ENCODE measurements around the gene NACC2. TPM values are rescaled to one million over a fixed set of nuclear protein-coding genes. Genes with fewer than 3 reads are reported as not detected.

The NACC2 gene
- total and polyA plus RNA-seq, 10 donors, result 2.1 to 34.9 (median 23.7) TPM

- intact Hi-C loops (cut with DNase I; ENCODE audit: low total_unique reads), result no loop called here
- Histone ChIP-seq H3K27me3 (replicated peaks in 1 of 7) (peaks cover 0 to 6% (median 0%) of the 10 kb centered on the region in 7 donors), H3K9me3 (no peaks in the 10 kb centered on the region), H3K4me3 (no peak overlapping the region), H3K36me3 (peaks cover 0 to 33% (median 0%) of the 10 kb centered on the region in 6 donors), H3K4me1 (peaks cover 24 to 99% (median 63%) of the 10 kb centered on the region in 6 donors), H3K27ac (no peak overlapping the region)
- TF ChIP-seq CTCF (IDR thresholded peaks at IDR 0.05 in 8 of 11, conservative IDR thresholded peaks at IDR 0.05 in 3 of 11) (no peak), POLR2A (IDR thresholded peaks at IDR 0.05) (no peak), POLR2AphosphoS5 (IDR thresholded peaks at IDR 0.05) (no peak)
- DNase-seq, result no peak
- 81 to 91% (median 86%) methylated on average over 26 to 34 of the region's 34 CpGs for WGBS, 5 donors
Observed at GRCh38 chr9:136082496-136083361, 12.4 kb downstream of the NACC2 start.

- Histone ChIP-seq H3K36me3 (peaks cover 0 to 33% (median 0%) of the 10 kb centered on the region in 6 donors), H3K4me3 (no peak overlapping the region), H3K27ac (peak overlapping the region in 4 of 8 donors; percentile 20 to 63 (median 42)), H3K9me3 (no peaks in the 10 kb centered on the region), H3K27me3 (replicated peaks in 1 of 7) (no peaks in the 10 kb centered on the region), H3K4me1 (peaks cover 24 to 97% (median 60%) of the 10 kb centered on the region in 6 donors)
- intact Hi-C loops (cut with DNase I; ENCODE audit: low total_unique reads), result no loop called here
- WGBS, 5 donors, result 87 to 96% (median 93%) methylated on average over 6 to 24 of the region's 24 CpGs
- TF ChIP-seq CTCF (IDR thresholded peaks at IDR 0.05 in 8 of 11, conservative IDR thresholded peaks at IDR 0.05 in 3 of 11), result no peak
- TF ChIP-seq POLR2AphosphoS5 (IDR thresholded peaks at IDR 0.05), result peak in 1 of 3 donors; percentile 9
- no peak for TF ChIP-seq POLR2A (IDR thresholded peaks at IDR 0.05)
- no peak for DNase-seq
Observed at GRCh38 chr9:136081826-136082495, 13.1 kb downstream of the NACC2 start.

- TF ChIP-seq POLR2A (IDR thresholded peaks at IDR 0.05) (no peak), POLR2AphosphoS5 (IDR thresholded peaks at IDR 0.05) (no peak), CTCF (IDR thresholded peaks at IDR 0.05 in 8 of 11, conservative IDR thresholded peaks at IDR 0.05 in 3 of 11) (no peak)
- intact Hi-C loops (cut with DNase I; ENCODE audit: low total_unique reads), result no loop called here
- peaks cover 24 to 97% (median 60%) of the 10 kb centered on the region in 6 donors for H3K4me1 ChIP-seq
- peak overlapping the region in 1 of 8 donors; percentile 7 for H3K4me3 ChIP-seq
- peak overlapping the region in 6 of 8 donors; percentile 20 to 63 (median 38) for H3K27ac ChIP-seq
- no peaks in the 10 kb centered on the region for H3K27me3 ChIP-seq (replicated peaks in 1 of 7)
- peaks cover 0 to 33% (median 0%) of the 10 kb centered on the region in 6 donors for H3K36me3 ChIP-seq
- peak; percentile 73 for DNase-seq
- WGBS, 5 donors, result 68 to 77% (median 73%) methylated on average over 19 to 27 of the region's 27 CpGs
- no peaks in the 10 kb centered on the region for H3K9me3 ChIP-seq
Observed at GRCh38 chr9:136081113-136081825, 13.8 kb downstream of the NACC2 start.
